Kasumi-1 (cell line): Measurements from ENCODE around the gene ATRN.

Experiments
- DNase-seq, 2 experiments: peaks; one replicate each; lab custom pipeline; 2025; lab: John Stamatoyannopoulos, UW

The ATRN gene

DNA sequence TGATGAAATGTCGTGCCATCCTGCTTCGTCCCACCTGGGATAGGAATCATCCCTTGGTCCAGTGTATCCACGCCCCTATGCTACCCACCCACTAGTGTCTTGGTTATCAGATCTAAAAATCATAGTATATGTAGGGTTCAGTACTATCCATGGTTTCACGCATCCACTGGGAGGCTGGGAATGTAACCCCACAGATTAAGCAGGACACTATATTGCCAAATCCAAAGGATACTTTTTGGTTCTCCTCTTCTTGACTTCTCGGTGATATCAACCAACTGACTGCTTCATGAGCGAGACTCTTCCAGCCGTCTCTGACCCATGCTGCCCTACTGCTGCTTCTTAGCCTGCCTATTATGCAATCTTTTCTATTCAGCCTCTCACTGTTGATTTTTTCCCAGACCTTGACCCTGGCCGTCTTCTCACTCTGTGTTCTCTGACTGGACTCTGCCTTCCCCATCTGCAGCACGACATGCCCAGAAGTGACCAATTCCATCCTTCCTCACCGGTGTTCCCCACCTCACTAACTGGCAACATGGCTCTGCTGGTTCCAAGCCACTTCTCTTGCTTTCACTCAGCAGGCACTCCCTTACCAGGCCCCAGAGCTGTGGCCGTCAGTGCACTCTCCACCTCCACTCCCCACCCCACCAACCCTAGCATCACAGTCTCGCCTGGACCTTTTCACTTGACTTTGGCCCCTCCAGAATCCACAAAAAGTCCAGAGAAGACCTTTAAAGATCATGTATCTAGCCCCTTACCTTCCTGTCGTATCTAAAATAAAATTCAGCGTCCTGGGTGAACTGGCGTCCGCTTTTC, 157.9 kb downstream of the ATRN start:
- DNase-seq, result no peak

- DNase-seq, result no peak
These were observed 159.1 kb downstream of the ATRN start for GRCh38 chr20:3629893-3630292.

GRCh38 chr20:3630429-3630828, 159.6 kb downstream of the ATRN start:
- DNase-seq, result no peak

DNA sequence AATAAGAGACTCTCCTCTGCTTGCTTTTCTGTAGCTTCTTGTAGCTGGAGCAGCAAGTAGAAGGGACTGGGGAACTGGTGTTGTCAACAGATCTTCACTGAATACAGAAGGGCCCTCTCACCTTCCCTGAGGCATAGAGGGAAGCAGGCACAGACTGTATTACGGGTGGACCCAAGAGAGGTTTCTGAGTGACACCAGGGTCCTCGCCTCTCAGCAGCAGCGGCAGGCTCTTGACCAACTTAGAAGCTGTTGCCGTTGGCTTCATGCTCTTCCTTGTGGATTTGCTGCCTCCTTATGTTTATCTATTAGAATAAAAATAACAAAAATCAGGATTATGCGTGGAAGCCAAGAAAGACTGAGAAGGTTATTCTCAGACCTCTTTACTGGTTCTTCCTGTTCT, 160.7 kb downstream of the ATRN start:
- DNase-seq, result no peak

DNA sequence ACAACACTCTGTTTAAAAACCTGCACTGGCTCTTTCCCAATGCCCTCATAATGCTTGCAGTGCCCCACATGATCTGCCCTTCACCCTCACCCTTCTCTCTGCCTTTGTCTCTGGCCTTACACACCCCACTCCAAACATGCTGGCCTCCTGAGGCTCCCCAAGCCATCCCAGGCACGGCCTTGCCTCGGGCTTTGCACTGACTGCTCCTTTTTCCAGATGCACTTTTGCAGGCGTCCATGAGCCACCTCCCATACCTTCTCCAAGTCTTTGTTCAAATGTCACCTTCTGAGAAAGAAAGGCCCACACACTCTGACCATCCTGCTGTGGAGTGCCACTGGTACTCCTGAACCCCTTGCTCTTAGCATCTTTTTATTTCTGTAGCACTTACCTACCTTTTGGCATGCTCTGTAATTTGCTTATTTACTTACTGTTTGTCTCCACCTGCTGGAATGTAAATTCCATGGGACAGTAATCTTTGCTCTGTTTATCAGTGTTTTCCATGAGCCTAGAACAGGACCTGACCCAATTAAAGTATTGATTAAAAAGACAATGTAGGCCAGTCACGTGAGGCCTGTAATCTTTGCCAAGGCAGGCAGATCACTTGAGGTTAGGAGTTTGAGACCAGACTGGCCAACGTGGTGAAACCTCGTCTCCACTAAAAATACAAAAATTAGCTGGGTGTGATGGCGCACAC, 161.6 kb downstream of the ATRN start:
- no peak for DNase-seq

DNA sequence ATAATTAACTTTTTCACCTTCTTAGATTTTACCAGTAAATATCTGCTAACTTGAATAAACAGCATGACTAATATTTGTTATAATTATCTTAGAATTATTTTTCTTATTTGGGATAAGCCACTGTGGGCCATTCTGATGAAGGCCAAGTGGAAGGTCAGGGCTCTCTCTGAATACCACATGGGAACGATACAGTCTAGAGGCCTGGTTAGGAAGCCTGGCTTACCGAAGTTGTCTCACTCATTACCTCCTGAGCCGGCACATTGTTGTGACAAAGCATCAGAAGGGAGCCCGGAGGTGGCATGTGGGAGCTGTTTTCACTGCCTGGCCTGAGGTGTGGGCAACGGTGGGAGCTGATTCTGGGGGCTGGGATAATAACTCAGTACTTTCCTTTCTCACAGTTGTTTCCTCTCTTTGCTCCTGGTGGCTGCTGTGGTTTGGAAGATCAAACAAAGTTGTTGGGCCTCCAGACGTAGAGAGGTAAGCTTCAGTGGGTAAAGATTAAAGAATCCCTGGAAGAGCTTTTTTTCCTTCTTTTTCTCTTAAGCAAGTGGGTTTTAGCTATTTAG, 163.2 kb downstream of the ATRN start:
- no peak for DNase-seq

GRCh38 chr20:3635346-3635745, 164.5 kb downstream of the ATRN start:
- no peak for DNase-seq

DNA sequence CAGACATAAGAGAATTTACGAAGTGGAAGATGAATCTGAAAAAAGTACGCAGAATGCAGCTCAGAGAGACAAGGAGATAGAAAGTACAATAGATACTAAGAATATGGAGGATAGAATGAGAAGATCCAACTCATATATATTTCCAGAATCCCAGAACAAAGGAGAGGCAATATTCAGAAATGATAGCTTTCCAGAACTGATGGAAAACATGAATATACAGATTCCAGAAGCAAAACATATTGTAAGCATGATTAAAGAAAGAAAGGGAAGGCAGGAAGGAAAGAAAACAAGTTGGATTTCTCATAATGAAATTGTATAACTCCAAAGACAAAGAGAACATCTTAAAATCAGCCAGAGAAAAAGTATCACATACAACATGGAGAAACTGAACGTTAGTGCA, 169.4 kb downstream of the ATRN start:
- DNase-seq, result no peak

DNA sequence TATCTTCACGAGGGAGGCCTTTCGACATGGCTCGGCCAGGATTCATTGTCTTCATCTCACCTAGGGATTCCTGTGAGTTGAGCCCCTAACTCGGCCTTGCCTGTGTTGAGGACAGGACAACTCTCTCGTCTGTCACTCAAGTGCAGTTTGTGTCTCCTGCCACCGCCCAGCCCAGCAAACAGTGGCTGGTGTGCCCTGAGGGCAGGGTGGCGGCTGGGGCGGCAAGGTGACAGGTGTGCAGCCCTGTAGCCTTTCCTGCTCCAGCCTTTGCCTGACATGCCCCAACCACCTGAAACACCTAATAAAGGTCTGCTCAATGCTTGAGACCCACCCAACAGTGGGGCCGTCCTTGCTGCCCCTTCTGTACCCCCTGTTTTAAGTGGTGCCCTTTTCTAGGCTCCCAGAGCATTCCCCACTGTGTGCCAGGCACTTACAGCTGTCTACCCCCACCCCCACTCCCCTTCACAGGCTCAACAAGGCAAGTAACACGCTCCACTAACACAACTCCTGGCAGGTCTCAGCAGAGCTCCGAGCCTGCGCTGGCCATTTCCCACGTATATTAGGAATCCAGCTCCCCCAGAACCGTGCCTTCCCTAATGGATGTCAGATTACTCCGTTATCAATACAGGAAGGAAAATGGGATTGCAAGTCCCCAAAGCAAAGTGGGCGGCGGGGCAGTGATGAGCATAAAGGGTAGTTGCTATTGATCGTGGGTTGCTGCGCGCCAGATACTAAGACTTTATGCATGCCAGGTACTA, 174.7 kb downstream of the ATRN start:
- no peak for DNase-seq

DNA sequence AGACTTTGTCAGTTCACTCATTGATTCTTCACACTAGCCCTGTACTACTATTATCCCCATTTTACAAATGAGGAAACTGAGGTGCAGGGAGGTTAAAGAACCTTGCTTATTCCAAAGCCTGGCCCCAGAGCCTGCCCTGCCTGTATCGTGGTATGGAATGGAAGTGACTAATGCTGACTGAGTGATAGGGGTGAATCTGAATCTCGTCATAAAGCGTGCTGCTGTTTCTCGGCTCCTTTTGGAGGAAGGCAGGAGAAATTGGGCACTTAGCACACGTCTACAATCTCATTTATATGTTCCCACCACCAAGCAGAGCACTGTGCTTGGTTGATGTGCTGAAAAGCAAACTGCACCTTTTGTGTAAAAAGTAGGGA, 175.2 kb downstream of the ATRN start:
- DNase-seq, result no peak

DNA sequence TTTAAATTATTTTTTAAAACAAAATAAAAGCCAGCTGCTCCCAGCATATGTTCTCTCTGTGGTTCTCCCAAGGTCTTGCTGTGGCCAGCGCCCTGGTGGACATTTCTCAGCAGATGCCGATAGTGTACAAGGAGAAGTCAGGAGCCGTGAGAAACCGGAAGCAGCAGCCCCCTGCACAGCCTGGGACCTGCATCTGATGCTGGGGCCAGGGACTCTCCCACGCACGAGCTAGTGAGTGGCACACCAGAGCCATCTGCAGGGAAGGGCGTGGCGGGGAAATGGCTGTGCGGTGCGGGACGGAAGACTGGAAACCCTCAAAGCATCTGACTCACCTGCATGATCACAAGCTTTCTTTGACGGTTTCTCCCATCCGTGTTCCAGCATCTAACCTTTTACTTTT, 175.8 kb downstream of the ATRN start:
- DNase-seq, result no peak

DNA sequence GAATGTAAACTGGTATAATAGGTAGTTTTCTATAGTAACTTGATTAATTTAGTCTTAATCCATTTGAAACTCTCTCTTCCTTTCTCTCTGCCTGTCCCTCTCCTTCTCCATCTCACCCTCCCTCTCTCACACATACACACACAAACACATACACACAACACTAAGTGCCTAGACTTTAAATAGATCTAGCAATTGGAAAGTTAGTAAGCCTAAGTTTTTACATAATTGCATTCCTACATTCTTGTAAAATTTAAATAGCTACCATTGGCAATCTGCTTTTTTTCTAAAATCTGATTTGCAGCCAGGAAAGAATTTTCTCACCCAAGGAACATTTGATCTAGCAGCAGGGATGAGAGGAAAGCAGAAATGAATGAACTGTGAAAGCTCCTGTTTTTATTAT, 176.7 kb downstream of the ATRN start:
- no peak for DNase-seq

DNA sequence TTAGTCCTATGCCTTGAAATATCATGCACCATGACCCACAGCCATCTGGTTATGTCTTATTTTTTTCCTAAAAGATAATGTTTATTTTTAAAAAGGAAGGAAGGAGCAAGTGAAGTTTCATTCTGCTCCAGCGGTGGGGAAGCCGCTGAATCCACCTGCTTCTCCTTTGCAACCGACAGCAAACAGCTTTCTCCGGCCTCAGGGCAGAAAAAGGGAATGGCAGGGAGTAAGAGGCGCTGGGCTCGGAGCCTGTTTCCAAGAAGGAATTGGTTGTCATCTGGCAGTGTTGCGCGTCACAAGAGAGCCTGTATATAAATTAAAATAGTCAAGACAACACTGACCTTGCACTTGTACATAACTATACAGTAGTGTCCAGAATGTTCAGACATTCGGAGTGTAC, 178.1 kb downstream of the ATRN start:
- DNase-seq, result no peak

- DNase-seq, result no peak
These were observed 180.6 kb downstream of the ATRN start for GRCh38 chr20:3651204-3651962.

- no peak for DNase-seq
These were observed 181.4 kb downstream of the ATRN start for GRCh38 chr20:3652221-3652620.

GRCh38 chr20:3652676-3653596, 182.1 kb downstream of the ATRN start:
- DNase-seq, result no peak

- no peak for DNase-seq
These were observed 183.1 kb downstream of the ATRN start for GRCh38 chr20:3653921-3654320.

DNA sequence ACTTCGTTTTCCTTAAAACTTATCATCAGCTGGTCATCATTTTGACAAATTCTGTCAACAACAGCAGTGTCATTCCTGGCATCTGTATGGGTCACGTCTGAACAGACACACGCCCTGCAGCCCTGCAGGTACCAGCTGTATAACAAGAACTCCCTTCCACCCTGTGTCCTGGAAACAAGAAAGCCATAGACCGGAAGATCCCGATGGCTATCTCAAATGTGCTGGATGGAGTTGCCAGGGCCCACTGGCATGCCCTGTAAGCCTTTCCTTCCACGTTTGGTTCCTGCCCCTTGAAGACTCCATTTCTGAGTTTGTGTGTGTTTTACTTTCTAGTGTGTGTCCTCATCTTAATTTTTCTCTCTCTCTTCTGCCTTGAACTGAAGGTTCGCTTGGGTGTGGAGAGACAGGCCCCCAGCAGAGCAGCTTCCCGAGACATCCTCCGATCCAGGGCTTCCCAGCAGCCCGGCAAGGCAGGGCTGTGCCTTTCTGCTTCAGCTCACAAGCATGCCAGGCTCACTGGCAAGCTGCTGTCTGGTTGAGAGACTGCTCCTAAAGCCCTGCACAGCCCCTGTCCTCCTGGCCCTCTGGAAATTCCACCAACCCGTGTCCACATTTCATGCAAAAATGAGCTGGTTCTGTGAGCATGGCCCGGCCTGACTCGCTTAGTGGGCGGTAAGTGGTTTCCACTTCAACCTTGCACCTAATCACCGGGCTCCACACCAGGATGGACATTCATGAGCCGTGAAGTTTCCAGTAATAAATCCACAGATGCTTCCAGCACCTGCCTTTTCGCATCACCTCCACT, 183.7 kb downstream of the ATRN start:
- no peak for DNase-seq

DNA sequence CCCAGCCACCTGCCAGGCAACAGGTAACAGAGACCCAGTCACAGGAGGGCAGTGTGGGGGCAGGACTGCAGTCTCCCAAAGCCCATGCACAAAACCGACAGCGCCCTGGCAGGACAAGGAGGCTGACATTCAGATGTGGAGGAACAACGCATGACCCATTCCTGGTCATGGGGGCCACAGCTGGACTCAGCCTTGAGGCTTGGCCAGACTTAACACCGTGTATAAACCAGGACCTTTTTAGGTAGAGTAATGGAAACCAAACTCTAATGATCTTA, 184.2 kb downstream of the ATRN start:
- DNase-seq, result no peak

GRCh38 chr20:3658019-3658715, 187.3 kb downstream of the ATRN start:
- no peak for DNase-seq
